H9 (cell line): Measurements from ENCODE around the gene FAT1. TPM values are rescaled to one million over a fixed set of nuclear protein-coding genes. Genes with fewer than 3 reads are reported as not detected.

Source experiments
- DNase-seq: peaks from one replicate; pipeline ENCODE4 v3.0.0-alpha.2; 2017
- H2AFZ ChIP-seq: one replicate; pipeline ENCODE4 v1.6.1; 2013; ENCODE audit warnings: mild to moderate bottlenecking, low read length, control low read depth, moderate library complexity
- H2AK5ac ChIP-seq: 2 replicates; pipeline ENCODE4 v1.6.1; 2013; ENCODE audit warnings: low read length, control low read depth, mixed read lengths; ENCODE audit not compliant: insufficient read length
- H2BK120ac ChIP-seq: one replicate; pipeline ENCODE4 v1.6.1; 2013; ENCODE audit warnings: low read depth, mild to moderate bottlenecking, low read length, control low read depth, inconsistent platforms; ENCODE audit not compliant: poor library complexity, severe bottlenecking
- H2BK12ac ChIP-seq: 2 replicates; pipeline ENCODE4 v1.6.1; 2013; ENCODE audit warnings: low read length, control low read depth, mixed read lengths, low read depth; ENCODE audit not compliant: insufficient read length
- H2BK15ac ChIP-seq: 2 replicates; pipeline ENCODE4 v1.6.1; 2013; ENCODE audit warnings: low read depth, low read length, control low read depth
- H2BK20ac ChIP-seq: one replicate; pipeline ENCODE4 v1.6.1; 2013; ENCODE audit warnings: low read depth, mild to moderate bottlenecking, low read length, control low read depth, inconsistent platforms; ENCODE audit not compliant: poor library complexity, severe bottlenecking
- H2BK5ac ChIP-seq: 2 replicates; pipeline ENCODE4 v1.6.1; 2013; ENCODE audit warnings: low read length, control low read depth, mixed read lengths; ENCODE audit not compliant: insufficient read length
- H3K14ac ChIP-seq: 2 replicates; pipeline ENCODE4 v1.6.1; 2013; ENCODE audit warnings: low read length, control low read depth; ENCODE audit not compliant: insufficient read depth
- H3K18ac ChIP-seq: 2 replicates; pipeline ENCODE4 v1.6.1; 2013; ENCODE audit warnings: low read depth, mild to moderate bottlenecking, mixed read lengths, low read length, control low read depth; ENCODE audit not compliant: insufficient read length
- H3K23ac ChIP-seq: 2 replicates; pipeline ENCODE4 v1.6.1; 2013; ENCODE audit warnings: low read length, control low read depth, mixed read lengths, low read depth; ENCODE audit not compliant: insufficient read length
- H3K23me2 ChIP-seq: 2 replicates; pipeline ENCODE4 v1.6.1; 2013; ENCODE audit warnings: low read depth, mild to moderate bottlenecking, mixed read lengths, low read length, control low read depth; ENCODE audit not compliant: insufficient read length, poor library complexity, severe bottlenecking
- H3K27ac ChIP-seq: 2 replicates; pipeline ENCODE4 v1.5.1; 2013; ENCODE audit warnings: low read length, control low read depth, mixed read lengths, low read depth; ENCODE audit not compliant: insufficient read length
- H3K27me3 ChIP-seq: 2 replicates; pipeline ENCODE4 v1.6.1; 2013; ENCODE audit warnings: low read length, control low read depth, inconsistent platforms; ENCODE audit not compliant: insufficient read depth
- H3K4ac ChIP-seq: 2 replicates; pipeline ENCODE4 v1.6.1; 2013; ENCODE audit warnings: low read depth, mild to moderate bottlenecking, control low read depth, inconsistent platforms, low read length, moderate library complexity
- H3K4me1 ChIP-seq: 2 replicates; pipeline ENCODE4 v1.6.1; 2013; ENCODE audit warnings: low read length, control low read depth, inconsistent platforms; ENCODE audit not compliant: insufficient read depth
- H3K4me2 ChIP-seq: 2 replicates; pipeline ENCODE4 v1.6.1; 2013; ENCODE audit warnings: low read length, control low read depth, mixed read lengths; ENCODE audit not compliant: insufficient read length, insufficient read depth
- H3K56ac ChIP-seq: 2 replicates; pipeline ENCODE4 v1.6.1; 2013; ENCODE audit warnings: low read depth, mild to moderate bottlenecking, mixed read lengths, low read length, control low read depth; ENCODE audit not compliant: insufficient read length
- H3K79me1 ChIP-seq: 2 replicates; pipeline ENCODE4 v1.6.1; 2013; ENCODE audit warnings: low read depth, mild to moderate bottlenecking, moderate library complexity, low read length, control low read depth, inconsistent platforms; ENCODE audit not compliant: insufficient read depth, poor library complexity, severe bottlenecking
- H3K79me2 ChIP-seq: 2 replicates; pipeline ENCODE4 v1.6.1; 2013; ENCODE audit warnings: low read length, control low read depth, inconsistent platforms; ENCODE audit not compliant: insufficient read depth
- H3K9ac ChIP-seq: 2 replicates; pipeline ENCODE4 v1.6.1; 2013; ENCODE audit warnings: low read length, control low read depth, mixed read lengths; ENCODE audit not compliant: insufficient read length; ENCODE audit errors: extremely low read depth
- H3K9me3 ChIP-seq: one replicate; pipeline ENCODE4 v1.6.1; 2013; ENCODE audit warnings: low read depth, low read length, inconsistent platforms; ENCODE audit not compliant: control insufficient read depth
- H3T11ph ChIP-seq: one replicate; pipeline ENCODE4 v1.6.1; 2013; ENCODE audit warnings: mild to moderate bottlenecking, low read length, control low read depth, inconsistent platforms
- H4K20me1 ChIP-seq: one replicate; pipeline ENCODE4 v1.6.1; 2013; ENCODE audit not compliant: control insufficient read depth, insufficient read length, insufficient read depth
- H4K5ac ChIP-seq: 2 replicates; pipeline ENCODE4 v1.6.1; 2013; ENCODE audit warnings: low read depth, mild to moderate bottlenecking, mixed read lengths, low read length, control low read depth; ENCODE audit not compliant: insufficient read length
- H4K8ac ChIP-seq: replicated peaks from 2 replicates; pipeline ENCODE4 v1.6.1; 2013; ENCODE audit warnings: low read length, control low read depth, mixed read lengths, low read depth; ENCODE audit not compliant: insufficient read length
- H4K91ac ChIP-seq: 2 replicates; pipeline ENCODE4 v1.6.1; 2013; ENCODE audit warnings: low read depth, mild to moderate bottlenecking, moderate library complexity, mixed read lengths, low read length, control low read depth; ENCODE audit not compliant: insufficient read length
- H3K27ac Mint-ChIP-seq, 3 experiments: 2 replicates in 2 of 3; 3 replicates in 1 of 3; pipeline ENCODE4 v1.8.0; 2020 to 2021; ENCODE audit warnings: mixed read lengths in 3 of 3, mild to moderate bottlenecking in 1 of 3, moderate library complexity in 1 of 3
- H3K27me3 Mint-ChIP-seq: 2 replicates; pipeline ENCODE4 v1.8.0; 2021; ENCODE audit warnings: low read depth, mild to moderate bottlenecking, moderate library complexity, mixed read lengths
- H3K36me3 Mint-ChIP-seq, 3 experiments: 2 replicates in 2 of 3; 3 replicates in 1 of 3; pipeline ENCODE4 v1.8.0; 2020 to 2021; ENCODE audit warnings: low read depth in 3 of 3, mixed read lengths in 3 of 3; ENCODE audit not compliant: insufficient read depth in 1 of 3
- H3K4me1 Mint-ChIP-seq, 2 experiments: 2 replicates each; pipeline ENCODE4 v1.8.0; 2020; ENCODE audit warnings: mixed read lengths in 2 of 2
- H3K4me3 Mint-ChIP-seq, 2 experiments: 2 replicates in 1 of 2; 3 replicates in 1 of 2; pipeline ENCODE4 v1.8.0; 2020 to 2021; ENCODE audit warnings: mild to moderate bottlenecking in 2 of 2, mixed read lengths in 2 of 2, moderate library complexity in 1 of 2
- H3K9me3 Mint-ChIP-seq, 2 experiments: 2 replicates in 1 of 2; 3 replicates in 1 of 2; pipeline ENCODE4 v1.8.0; 2020; ENCODE audit warnings: mild to moderate bottlenecking in 2 of 2, mixed read lengths in 2 of 2, moderate library complexity in 1 of 2
- CTCF ChIP-seq: fragments of 200-600 bp; sonication (generic); conservative IDR thresholded peaks from 3 replicates; pipeline ENCODE4 v1.8.0; 2021; ENCODE audit warnings: antibody characterized with exemption, mild to moderate bottlenecking
- WGBS: extraction: QIAGEN DNeasy Blood & Tissue Kit; methylation state at CpG from one replicate; pipeline ENCODE4 v1.1.7; 2013; ENCODE audit warnings: missing lambda C conversion rate, low lambda C conversion rate, mixed read lengths; ENCODE audit not compliant: insufficient read length; ENCODE audit errors: extremely low coverage; 5-methylcytosine and 5-hydroxymethylcytosine counted together
- total RNA-seq: library from RNA; stranded (reverse); gene quantifications from 2 replicates; pipeline ENCODE4 v1.2.1, GENCODE V29; 2021

Gene FAT1
- total RNA-seq, 1 experiment from 2014 or later, result 173 TPM

GRCh38 chr4:186604124-186604807 lies 119.4 kb downstream of the FAT1 start:
- H4K5ac ChIP-seq, result no peak overlapping the region
- H3K4me1 ChIP-seq, result no peaks in the 10 kb centered on the region
- peaks cover 60 to 98% (median 95%) of the 10 kb centered on the region in 3 experiments for H3K36me3 Mint-ChIP-seq
- H3K4me1 Mint-ChIP-seq, result no peaks in the 10 kb centered on the region; a peak in 1 of 4 replicates
- H4K91ac ChIP-seq, result no peak overlapping the region
- H3K79me1 ChIP-seq, result no peaks in the 10 kb centered on the region
- no peak overlapping the region for H3K4me2 ChIP-seq
- no peak overlapping the region for H2BK120ac ChIP-seq
- TF ChIP-seq CTCF, result no peak
- no peak for DNase-seq
- no peaks in the 10 kb centered on the region for H3K9me3 Mint-ChIP-seq
- no peaks in the 10 kb centered on the region for H4K20me1 ChIP-seq
- no peaks in the 10 kb centered on the region for H3K9me3 ChIP-seq
- H3K23ac ChIP-seq, result no peak overlapping the region
- no peaks in the 10 kb centered on the region for H3K27me3 Mint-ChIP-seq
- no peak overlapping the region for H3K27ac ChIP-seq
- no peak overlapping the region for H3T11ph ChIP-seq
- no peaks in the 10 kb centered on the region for H3K27me3 ChIP-seq
- H3K4ac ChIP-seq, result no peak overlapping the region
- H2BK5ac ChIP-seq, result no peak overlapping the region
- H3K9ac ChIP-seq, result no peak overlapping the region
- no peaks in the 10 kb centered on the region for H3K23me2 ChIP-seq
- no peak overlapping the region for H3K18ac ChIP-seq
- H2BK12ac ChIP-seq, result no peak overlapping the region
- no peak overlapping the region for H2BK15ac ChIP-seq
- no peak overlapping the region; a peak in 1 of 7 replicates for H3K27ac Mint-ChIP-seq
- no peak overlapping the region for H4K8ac ChIP-seq
- H2AK5ac ChIP-seq, result no peak overlapping the region
- H2BK20ac ChIP-seq, result no peak overlapping the region
- 100% methylated on average over 2 of the region's 7 CpGs for WGBS
- H3K79me2 ChIP-seq, result no peaks in the 10 kb centered on the region
- no peak overlapping the region for H3K14ac ChIP-seq
- no peak overlapping the region for H3K4me3 Mint-ChIP-seq
- no peak overlapping the region for H3K56ac ChIP-seq
- H2AFZ ChIP-seq, result no peak overlapping the region
